ENCODE measurements around the gene SELENOK.

Gene SELENOK

GRCh38 chr3:53844262-53845102 lies 47.2 kb downstream of the SELENOK start:
- Histone ChIP-seq H3K9ac (ENCODE audit: low read length in 5 of 5) (no peak overlapping the region), H3K27ac (ENCODE audit: low read depth, low read length) (no peak overlapping the region), H3K4me1 (ENCODE audit: control insufficient read depth in 5 of 5, insufficient read depth in 5 of 5, low read length in 5 of 5) (peaks cover 0 to 18% (median 13%) of the 10 kb centered on the region in 5 donors), H3K36me3 (ENCODE audit: control insufficient read depth in 5 of 5, insufficient read depth in 5 of 5, low read length in 5 of 5) (no peaks in the 10 kb centered on the region), H3K9me3 (ENCODE audit: control insufficient read depth in 5 of 5, low read length in 5 of 5) (no peaks in the 10 kb centered on the region), H3K27me3 (ENCODE audit: control insufficient read depth in 5 of 5, insufficient read depth in 4 of 5, low read length in 5 of 5) (peaks cover 6 to 24% (median 19%) of the 10 kb centered on the region in 5 donors), H3K4me3 (ENCODE audit: low read depth in 1 of 5, low read length in 5 of 5) (no peak overlapping the region)

DNA sequence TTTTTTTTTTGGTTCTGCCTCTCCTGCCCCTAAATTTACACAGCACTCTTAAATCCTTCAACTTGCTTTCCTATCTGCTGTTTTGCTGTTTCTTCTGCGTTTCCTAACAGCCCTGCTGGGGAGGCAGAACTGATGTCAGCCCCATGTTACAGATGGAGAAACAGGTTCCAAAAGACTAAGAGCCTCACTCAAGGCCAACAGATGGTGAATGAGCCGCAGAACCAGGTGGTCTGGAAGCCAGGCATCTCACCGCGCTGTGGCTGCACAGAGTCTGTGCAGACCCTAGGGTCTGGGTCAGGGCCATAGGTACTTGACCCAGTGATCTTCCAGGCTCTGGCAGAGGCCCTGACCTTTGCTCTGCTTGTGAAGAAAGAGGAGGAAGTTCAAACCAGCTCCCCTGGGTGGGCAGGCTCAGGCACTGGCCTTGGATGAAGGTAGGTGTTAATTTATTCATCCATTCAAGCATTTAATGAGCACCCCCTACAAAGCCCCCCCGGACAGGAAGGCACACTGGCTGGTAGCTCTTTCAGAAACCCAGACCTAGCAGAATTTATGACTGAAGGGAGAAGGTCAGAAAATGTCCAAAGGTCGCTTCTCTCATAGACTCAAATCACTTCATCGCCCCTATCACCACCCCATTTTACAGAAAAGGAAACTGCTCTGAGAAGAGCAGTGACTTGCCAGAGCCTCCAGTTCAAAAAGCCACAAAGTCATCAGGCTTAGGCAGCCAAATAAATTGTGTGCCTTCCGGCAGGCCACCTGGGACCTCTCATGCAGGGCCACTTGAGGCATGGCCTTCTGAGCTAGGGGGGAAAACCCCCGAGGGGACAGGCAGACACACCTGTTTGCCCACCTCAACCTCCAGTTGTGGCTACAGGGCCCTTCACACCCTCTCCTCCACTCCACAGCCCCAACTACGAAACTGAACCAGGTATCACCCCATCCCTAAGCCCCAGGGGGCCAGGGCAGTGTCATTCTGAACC lies 48.2 kb downstream of the SELENOK start:
- H3K36me3 ChIP-seq (ENCODE audit: control insufficient read depth in 5 of 5, insufficient read depth in 5 of 5, low read length in 5 of 5): no peaks in the 10 kb centered on the region
- no peaks in the 10 kb centered on the region for H3K9me3 ChIP-seq (ENCODE audit: control insufficient read depth in 5 of 5, low read length in 5 of 5)
- H3K4me1 ChIP-seq (ENCODE audit: control insufficient read depth in 5 of 5, insufficient read depth in 5 of 5, low read length in 5 of 5): peaks cover 0 to 18% (median 13%) of the 10 kb centered on the region in 5 donors
- H3K27ac ChIP-seq (ENCODE audit: low read depth, low read length): no peak overlapping the region
- H3K27me3 ChIP-seq (ENCODE audit: control insufficient read depth in 5 of 5, insufficient read depth in 4 of 5, low read length in 5 of 5): peaks cover 6 to 21% (median 15%) of the 10 kb centered on the region in 5 donors
- H3K9ac ChIP-seq (ENCODE audit: low read length in 5 of 5): no peak overlapping the region
- no peak overlapping the region for H3K4me3 ChIP-seq (ENCODE audit: low read depth in 1 of 5, low read length in 5 of 5)

GRCh38 chr3:53842436-53843194 lies 49.0 kb downstream of the SELENOK start:
- H3K36me3 ChIP-seq (ENCODE audit: control insufficient read depth in 5 of 5, insufficient read depth in 5 of 5, low read length in 5 of 5): no peaks in the 10 kb centered on the region
- H3K4me3 ChIP-seq (ENCODE audit: low read depth in 1 of 5, low read length in 5 of 5): no peak overlapping the region
- H3K27ac ChIP-seq (ENCODE audit: low read depth, low read length): no peak overlapping the region
- H3K9ac ChIP-seq (ENCODE audit: low read length in 5 of 5): no peak overlapping the region
- H3K27me3 ChIP-seq (ENCODE audit: control insufficient read depth in 5 of 5, insufficient read depth in 4 of 5, low read length in 5 of 5): peaks cover 6 to 20% (median 12%) of the 10 kb centered on the region in 5 donors
- H3K4me1 ChIP-seq (ENCODE audit: control insufficient read depth in 5 of 5, insufficient read depth in 5 of 5, low read length in 5 of 5): peaks cover 0 to 18% (median 13%) of the 10 kb centered on the region in 5 donors
- H3K9me3 ChIP-seq (ENCODE audit: control insufficient read depth in 5 of 5, low read length in 5 of 5): no peaks in the 10 kb centered on the region

DNA sequence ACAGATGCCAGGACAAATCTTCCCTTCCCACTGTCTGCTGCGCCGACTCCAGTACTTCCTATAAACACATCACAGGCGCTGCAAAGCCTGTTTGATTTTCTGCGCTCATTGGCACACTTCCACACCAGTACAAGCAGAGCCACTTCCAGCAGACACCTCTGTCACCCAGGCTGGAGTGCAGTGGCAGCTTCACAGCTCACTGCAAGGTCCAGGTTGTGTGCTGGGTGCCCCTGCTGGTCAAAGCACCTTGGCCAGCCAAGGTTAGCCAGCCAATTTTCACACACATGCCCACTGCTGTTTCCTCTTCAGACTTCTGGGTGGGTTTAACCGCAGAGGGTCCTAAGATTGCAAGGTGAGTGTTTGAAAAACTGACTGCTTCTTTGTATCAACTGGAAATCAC lies 50.4 kb downstream of the SELENOK start:
- Histone ChIP-seq H3K9me3 (ENCODE audit: control insufficient read depth in 5 of 5, low read length in 5 of 5) (no peaks in the 10 kb centered on the region), H3K9ac (ENCODE audit: low read length in 5 of 5) (no peak overlapping the region), H3K4me1 (ENCODE audit: control insufficient read depth in 5 of 5, insufficient read depth in 5 of 5, low read length in 5 of 5) (peaks cover 0 to 11% (median 7%) of the 10 kb centered on the region in 5 donors), H3K27me3 (ENCODE audit: control insufficient read depth in 5 of 5, insufficient read depth in 4 of 5, low read length in 5 of 5) (peaks cover 0 to 10% (median 4%) of the 10 kb centered on the region in 5 donors), H3K4me3 (ENCODE audit: low read depth in 1 of 5, low read length in 5 of 5) (no peak overlapping the region), H3K36me3 (ENCODE audit: control insufficient read depth in 5 of 5, insufficient read depth in 5 of 5, low read length in 5 of 5) (no peaks in the 10 kb centered on the region), H3K27ac (ENCODE audit: low read depth, low read length) (no peak overlapping the region)

DNA sequence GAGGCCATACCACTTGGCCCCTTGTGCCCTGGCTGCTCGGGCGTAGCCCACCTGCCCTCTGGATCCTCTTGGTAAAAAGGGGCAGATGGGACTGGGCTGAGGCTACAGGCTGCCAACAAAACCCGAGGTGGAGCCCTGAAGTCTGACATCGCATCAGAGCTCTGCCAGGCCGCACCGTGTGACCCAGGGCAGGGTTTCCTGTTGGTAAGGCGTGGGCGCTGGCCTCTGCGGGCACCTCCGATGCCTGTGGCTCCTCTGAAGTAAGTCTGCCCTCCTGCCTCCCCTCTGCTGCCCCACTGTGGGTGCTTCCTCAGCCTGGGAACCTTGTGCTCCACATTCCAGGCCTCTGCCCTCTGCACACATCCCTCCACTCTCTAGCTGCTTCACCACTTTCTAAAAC lies 54.3 kb downstream of the SELENOK start:
- Histone ChIP-seq H3K9me3 (ENCODE audit: control insufficient read depth in 5 of 5, low read length in 5 of 5) (no peaks in the 10 kb centered on the region), H3K27me3 (ENCODE audit: control insufficient read depth in 5 of 5, insufficient read depth in 4 of 5, low read length in 5 of 5) (no peaks in the 10 kb centered on the region), H3K27ac (ENCODE audit: low read depth, low read length) (no peak overlapping the region), H3K9ac (ENCODE audit: low read length in 5 of 5) (no peak overlapping the region), H3K4me1 (ENCODE audit: control insufficient read depth in 5 of 5, insufficient read depth in 5 of 5, low read length in 5 of 5) (no peaks in the 10 kb centered on the region), H3K36me3 (ENCODE audit: control insufficient read depth in 5 of 5, insufficient read depth in 5 of 5, low read length in 5 of 5) (no peaks in the 10 kb centered on the region), H3K4me3 (ENCODE audit: low read depth in 1 of 5, low read length in 5 of 5) (no peak overlapping the region)

- Histone ChIP-seq H3K27ac (ENCODE audit: low read depth, low read length) (no peak overlapping the region), H3K9ac (ENCODE audit: low read length in 5 of 5) (no peak overlapping the region), H3K9me3 (ENCODE audit: control insufficient read depth in 5 of 5, low read length in 5 of 5) (no peaks in the 10 kb centered on the region), H3K36me3 (ENCODE audit: control insufficient read depth in 5 of 5, insufficient read depth in 5 of 5, low read length in 5 of 5) (no peaks in the 10 kb centered on the region), H3K4me1 (ENCODE audit: control insufficient read depth in 5 of 5, insufficient read depth in 5 of 5, low read length in 5 of 5) (no peaks in the 10 kb centered on the region), H3K4me3 (ENCODE audit: low read depth in 1 of 5, low read length in 5 of 5) (no peak overlapping the region), H3K27me3 (ENCODE audit: control insufficient read depth in 5 of 5, insufficient read depth in 4 of 5, low read length in 5 of 5) (no peaks in the 10 kb centered on the region)
Observed at GRCh38 chr3:53836084-53836872, 55.4 kb downstream of the SELENOK start.

DNA sequence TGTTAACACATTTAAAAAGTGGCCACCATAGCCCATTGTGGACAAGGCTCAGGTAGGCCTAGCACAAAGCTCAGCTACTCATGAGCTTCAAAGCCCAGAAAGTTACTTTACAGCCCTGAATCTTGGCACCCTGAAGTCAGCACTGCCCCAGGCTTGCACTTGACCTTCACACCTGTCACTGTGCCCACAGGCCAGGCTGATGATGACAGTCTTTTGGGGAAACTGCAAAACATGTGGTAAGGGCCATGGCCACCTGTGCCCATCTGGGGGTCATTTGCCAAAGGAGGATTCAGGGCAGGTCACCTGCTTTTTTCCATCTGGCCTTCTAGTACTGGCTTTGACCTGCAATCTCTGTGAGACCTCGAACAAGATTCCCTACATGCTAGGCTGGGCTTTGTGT lies 56.4 kb downstream of the SELENOK start:
- Histone ChIP-seq H3K9me3 (ENCODE audit: control insufficient read depth in 5 of 5, low read length in 5 of 5) (no peaks in the 10 kb centered on the region), H3K9ac (ENCODE audit: low read length in 5 of 5) (no peak overlapping the region), H3K27ac (ENCODE audit: low read depth, low read length) (no peak overlapping the region), H3K36me3 (ENCODE audit: control insufficient read depth in 5 of 5, insufficient read depth in 5 of 5, low read length in 5 of 5) (no peaks in the 10 kb centered on the region), H3K4me1 (ENCODE audit: control insufficient read depth in 5 of 5, insufficient read depth in 5 of 5, low read length in 5 of 5) (no peaks in the 10 kb centered on the region), H3K27me3 (ENCODE audit: control insufficient read depth in 5 of 5, insufficient read depth in 4 of 5, low read length in 5 of 5) (no peaks in the 10 kb centered on the region), H3K4me3 (ENCODE audit: low read depth in 1 of 5, low read length in 5 of 5) (no peak overlapping the region)

DNA sequence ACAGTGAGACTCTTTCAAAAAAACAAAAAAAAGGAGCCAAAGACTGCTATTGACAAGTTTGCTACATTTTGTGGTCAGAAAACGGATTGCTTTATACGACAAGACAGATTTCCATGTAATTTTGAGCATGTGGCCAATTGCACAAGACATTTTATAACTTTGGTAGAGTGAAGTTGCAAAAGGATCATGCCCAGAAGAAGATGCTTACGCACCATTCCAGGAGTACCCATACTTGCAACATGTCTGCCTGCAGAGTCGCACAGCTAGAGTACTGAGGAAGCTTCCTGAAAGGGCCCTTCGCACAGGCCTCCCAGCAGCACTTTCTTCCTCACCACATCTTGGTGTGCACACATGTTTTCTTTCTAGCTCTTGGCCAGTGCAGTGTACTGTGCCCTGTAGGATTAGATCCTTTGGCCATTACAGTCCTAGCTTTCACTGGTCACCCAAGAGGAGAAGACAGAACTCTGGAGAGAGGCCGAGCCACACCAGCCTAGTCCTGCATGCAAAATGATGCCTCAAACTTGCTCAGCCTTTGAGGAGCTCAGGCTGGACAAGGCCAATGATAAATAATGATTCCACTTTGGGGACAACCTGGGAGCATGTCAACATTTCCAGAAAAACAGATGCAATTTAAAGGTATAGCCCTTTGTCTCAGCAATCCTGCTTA lies 57.1 kb downstream of the SELENOK start:
- no peak overlapping the region for H3K4me3 ChIP-seq (ENCODE audit: low read depth in 1 of 5, low read length in 5 of 5)
- H3K9ac ChIP-seq (ENCODE audit: low read length in 5 of 5): no peak overlapping the region
- no peaks in the 10 kb centered on the region for H3K4me1 ChIP-seq (ENCODE audit: control insufficient read depth in 5 of 5, insufficient read depth in 5 of 5, low read length in 5 of 5)
- no peaks in the 10 kb centered on the region for H3K36me3 ChIP-seq (ENCODE audit: control insufficient read depth in 5 of 5, insufficient read depth in 5 of 5, low read length in 5 of 5)
- H3K27me3 ChIP-seq (ENCODE audit: control insufficient read depth in 5 of 5, insufficient read depth in 4 of 5, low read length in 5 of 5): no peaks in the 10 kb centered on the region
- no peaks in the 10 kb centered on the region for H3K9me3 ChIP-seq (ENCODE audit: control insufficient read depth in 5 of 5, low read length in 5 of 5)
- no peak overlapping the region for H3K27ac ChIP-seq (ENCODE audit: low read depth, low read length)
